Measurements from ENCODE around the gene LRRC72.

Gene LRRC72

GRCh38 chr7:16543456-16543855, 16.8 kb downstream of the LRRC72 start:
- Histone ChIP-seq H3K79me1 (ENCODE audit: low read depth, low read length) (no peaks in the 10 kb centered on the region), H3K27me3 (ENCODE audit: control insufficient read depth in 3 of 3, insufficient read depth in 3 of 3, low read depth in 1 of 3, low read length in 3 of 3) (no peaks in the 10 kb centered on the region), H3K4me1 (ENCODE audit: control insufficient read depth in 2 of 2, insufficient read depth in 1 of 2, low read depth in 1 of 2, low read length in 2 of 2) (peaks cover 0 to 3% of the 10 kb centered on the region in 2 donors), H3K18ac (ENCODE audit: low read length) (no peak overlapping the region), H3K4me2 (ENCODE audit: insufficient read depth, low read length, poor library complexity, severe bottlenecking) (no peak overlapping the region), H2BK5ac (ENCODE audit: low read length) (no peak overlapping the region), H3K14ac (ENCODE audit: low read length) (no peak overlapping the region), H2AK5ac (ENCODE audit: low read depth, low read length) (no peak overlapping the region), H2BK12ac (ENCODE audit: low read length) (no peak overlapping the region), H4K91ac (ENCODE audit: low read depth, low read length, poor library complexity) (no peak overlapping the region), H3K36me3 (replicated peaks in 1 of 2; ENCODE audit: control insufficient read depth in 2 of 2, insufficient read depth in 2 of 2, low read length in 2 of 2) (no peaks in the 10 kb centered on the region), H3K4me3 (ENCODE audit: low read length in 2 of 2) (no peak overlapping the region), H3K9ac (ENCODE audit: low read depth, low read length, poor library complexity) (no peak overlapping the region), H3K27ac (replicated peaks; ENCODE audit: low read length) (no peak overlapping the region), H3K9me3 (replicated peaks in 1 of 2; ENCODE audit: control insufficient read depth in 2 of 2, insufficient read depth in 1 of 2, low read depth in 1 of 2, low read length in 2 of 2) (no peaks in the 10 kb centered on the region), H2AFZ (ENCODE audit: low read length) (no peak overlapping the region), H2BK15ac (ENCODE audit: low read length) (no peak overlapping the region), H3K4ac (ENCODE audit: low read length) (no peak overlapping the region), H3K23ac (ENCODE audit: low read depth, low read length, poor library complexity) (no peak overlapping the region), H2BK120ac (ENCODE audit: low read depth, low read length) (no peak overlapping the region), H4K8ac (ENCODE audit: low read depth, low read length) (no peak overlapping the region)
- DNase-seq (ENCODE audit: low spot score), result no peak
- WGBS, 2 donors (ENCODE audit: extremely low coverage in 2 of 2, insufficient read length in 2 of 2, insufficient replicate concordance in 1 of 2), result no CpG with 5 or more reads among the region's 2 CpGs

- Histone ChIP-seq H2BK15ac (ENCODE audit: low read length) (peak overlapping the region; percentile 49), H2BK120ac (ENCODE audit: low read depth, low read length) (no peak overlapping the region), H3K4me1 (ENCODE audit: control insufficient read depth in 2 of 2, insufficient read depth in 1 of 2, low read depth in 1 of 2, low read length in 2 of 2) (peaks cover 0 to 3% of the 10 kb centered on the region in 2 donors), H2BK5ac (ENCODE audit: low read length) (no peak overlapping the region), H3K79me1 (ENCODE audit: low read depth, low read length) (no peaks in the 10 kb centered on the region), H3K4ac (ENCODE audit: low read length) (no peak overlapping the region), H2BK12ac (ENCODE audit: low read length) (peak overlapping the region; percentile 41), H3K27me3 (ENCODE audit: control insufficient read depth in 3 of 3, insufficient read depth in 3 of 3, low read depth in 1 of 3, low read length in 3 of 3) (no peaks in the 10 kb centered on the region), H4K8ac (ENCODE audit: low read depth, low read length) (no peak overlapping the region), H3K4me2 (ENCODE audit: insufficient read depth, low read length, poor library complexity, severe bottlenecking) (no peak overlapping the region), H3K27ac (replicated peaks; ENCODE audit: low read length) (no peak overlapping the region), H2AFZ (ENCODE audit: low read length) (peak overlapping the region; percentile 8), H4K91ac (ENCODE audit: low read depth, low read length, poor library complexity) (no peak overlapping the region), H3K9ac (ENCODE audit: low read depth, low read length, poor library complexity) (peak overlapping the region; percentile 21), H3K14ac (ENCODE audit: low read length) (peak overlapping the region; percentile 82), H3K18ac (ENCODE audit: low read length) (peak overlapping the region; percentile 76), H3K4me3 (ENCODE audit: low read length in 2 of 2) (no peak overlapping the region), H3K36me3 (replicated peaks in 1 of 2; ENCODE audit: control insufficient read depth in 2 of 2, insufficient read depth in 2 of 2, low read length in 2 of 2) (no peaks in the 10 kb centered on the region), H3K9me3 (replicated peaks in 1 of 2; ENCODE audit: control insufficient read depth in 2 of 2, insufficient read depth in 1 of 2, low read depth in 1 of 2, low read length in 2 of 2) (no peaks in the 10 kb centered on the region), H2AK5ac (ENCODE audit: low read depth, low read length) (peak overlapping the region; percentile 63), H3K23ac (ENCODE audit: low read depth, low read length, poor library complexity) (peak overlapping the region; percentile 49)
- no CpG with 5 or more reads among the region's 7 CpGs for WGBS, 2 donors (ENCODE audit: extremely low coverage in 2 of 2, insufficient read length in 2 of 2, insufficient replicate concordance in 1 of 2)
- DNase-seq (ENCODE audit: low spot score), result no peak
Observed at GRCh38 chr7:16546921-16547505, 20.4 kb downstream of the LRRC72 start.

- no peaks in the 10 kb centered on the region for H3K79me1 ChIP-seq (ENCODE audit: low read depth, low read length)
- no peak overlapping the region for H2AFZ ChIP-seq (ENCODE audit: low read length)
- H3K27me3 ChIP-seq (ENCODE audit: control insufficient read depth in 3 of 3, insufficient read depth in 3 of 3, low read depth in 1 of 3, low read length in 3 of 3), result no peaks in the 10 kb centered on the region
- no peak overlapping the region for H4K8ac ChIP-seq (ENCODE audit: low read depth, low read length)
- H3K4me1 ChIP-seq (ENCODE audit: control insufficient read depth in 2 of 2, insufficient read depth in 1 of 2, low read depth in 1 of 2, low read length in 2 of 2), result no peaks in the 10 kb centered on the region
- no peak overlapping the region for H3K4me3 ChIP-seq (ENCODE audit: low read length in 2 of 2)
- no peak overlapping the region for H2AK5ac ChIP-seq (ENCODE audit: low read depth, low read length)
- no peak overlapping the region for H3K4me2 ChIP-seq (ENCODE audit: insufficient read depth, low read length, poor library complexity, severe bottlenecking)
- no peak overlapping the region for H3K14ac ChIP-seq (ENCODE audit: low read length)
- no peak overlapping the region for H3K4ac ChIP-seq (ENCODE audit: low read length)
- H3K36me3 ChIP-seq (replicated peaks in 1 of 2; ENCODE audit: control insufficient read depth in 2 of 2, insufficient read depth in 2 of 2, low read length in 2 of 2), result no peaks in the 10 kb centered on the region
- no peak overlapping the region for H2BK15ac ChIP-seq (ENCODE audit: low read length)
- peak overlapping the region; percentile 16 for H3K9ac ChIP-seq (ENCODE audit: low read depth, low read length, poor library complexity)
- WGBS, 2 donors (ENCODE audit: extremely low coverage in 2 of 2, insufficient read length in 2 of 2, insufficient replicate concordance in 1 of 2), result no CpG with 5 or more reads among the region's 2 CpGs
- peak overlapping the region; percentile 81 for H3K23ac ChIP-seq (ENCODE audit: low read depth, low read length, poor library complexity)
- H4K91ac ChIP-seq (ENCODE audit: low read depth, low read length, poor library complexity), result no peak overlapping the region
- no peaks in the 10 kb centered on the region for H3K9me3 ChIP-seq (replicated peaks in 1 of 2; ENCODE audit: control insufficient read depth in 2 of 2, insufficient read depth in 1 of 2, low read depth in 1 of 2, low read length in 2 of 2)
- H3K27ac ChIP-seq (replicated peaks; ENCODE audit: low read length), result no peak overlapping the region
- no peak overlapping the region for H2BK120ac ChIP-seq (ENCODE audit: low read depth, low read length)
- no peak for DNase-seq (ENCODE audit: low spot score)
- peak overlapping the region; percentile 16 for H2BK12ac ChIP-seq (ENCODE audit: low read length)
- no peak overlapping the region for H2BK5ac ChIP-seq (ENCODE audit: low read length)
- H3K18ac ChIP-seq (ENCODE audit: low read length), result peak overlapping the region; percentile 87
Observed at GRCh38 chr7:16548428-16548827, 21.8 kb downstream of the LRRC72 start.

DNA sequence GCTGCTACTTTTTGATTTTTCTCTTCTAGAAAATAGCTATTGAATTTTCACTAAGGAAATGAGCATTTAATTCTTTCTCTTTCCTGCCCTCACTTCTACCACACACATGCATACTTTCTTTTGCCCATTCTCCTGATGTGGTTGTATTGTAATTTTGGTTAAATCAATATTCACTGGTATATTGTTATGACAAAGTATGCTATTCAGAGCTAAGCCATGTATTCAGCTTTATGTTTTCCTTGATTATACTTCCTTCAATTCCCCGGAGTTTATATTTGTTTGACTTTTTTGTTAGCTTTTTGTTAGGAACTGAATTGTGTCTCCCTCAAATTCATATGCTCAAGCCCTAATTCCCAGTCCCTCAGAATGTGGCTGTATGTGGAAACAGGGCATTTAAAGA, 24.0 kb downstream of the LRRC72 start:
- Histone ChIP-seq H3K9me3 (replicated peaks in 1 of 2; ENCODE audit: control insufficient read depth in 2 of 2, insufficient read depth in 1 of 2, low read depth in 1 of 2, low read length in 2 of 2) (no peaks in the 10 kb centered on the region), H3K18ac (ENCODE audit: low read length) (no peak overlapping the region), H2AFZ (ENCODE audit: low read length) (no peak overlapping the region), H3K36me3 (replicated peaks in 1 of 2; ENCODE audit: control insufficient read depth in 2 of 2, insufficient read depth in 2 of 2, low read length in 2 of 2) (no peaks in the 10 kb centered on the region), H3K4me1 (ENCODE audit: control insufficient read depth in 2 of 2, insufficient read depth in 1 of 2, low read depth in 1 of 2, low read length in 2 of 2) (no peaks in the 10 kb centered on the region), H3K79me1 (ENCODE audit: low read depth, low read length) (no peaks in the 10 kb centered on the region), H2BK15ac (ENCODE audit: low read length) (no peak overlapping the region), H3K23ac (ENCODE audit: low read depth, low read length, poor library complexity) (no peak overlapping the region), H4K91ac (ENCODE audit: low read depth, low read length, poor library complexity) (no peak overlapping the region), H3K14ac (ENCODE audit: low read length) (no peak overlapping the region), H2BK5ac (ENCODE audit: low read length) (no peak overlapping the region), H3K27me3 (ENCODE audit: control insufficient read depth in 3 of 3, insufficient read depth in 3 of 3, low read depth in 1 of 3, low read length in 3 of 3) (no peaks in the 10 kb centered on the region), H3K9ac (ENCODE audit: low read depth, low read length, poor library complexity) (no peak overlapping the region), H3K4me2 (ENCODE audit: insufficient read depth, low read length, poor library complexity, severe bottlenecking) (no peak overlapping the region), H4K8ac (ENCODE audit: low read depth, low read length) (no peak overlapping the region), H2BK120ac (ENCODE audit: low read depth, low read length) (no peak overlapping the region), H3K4me3 (ENCODE audit: low read length in 2 of 2) (no peak overlapping the region), H3K4ac (ENCODE audit: low read length) (no peak overlapping the region), H2AK5ac (ENCODE audit: low read depth, low read length) (no peak overlapping the region), H3K27ac (replicated peaks; ENCODE audit: low read length) (no peak overlapping the region), H2BK12ac (ENCODE audit: low read length) (no peak overlapping the region)
- DNase-seq (ENCODE audit: low spot score), result no peak
- WGBS, 2 donors (ENCODE audit: extremely low coverage in 2 of 2, insufficient read length in 2 of 2, insufficient replicate concordance in 1 of 2), result no CpG with 5 or more reads among the region's 1 CpG

Data from neuronal stem cell (in vitro differentiated cells).